ENCODE data around the gene INPP4B.
"Not testable (repeated sequence)": the region's sequence is repeated elsewhere in the genome, so short reads cannot be mapped to it uniquely, and the experiment has no call there.

INPP4B gene

DNA sequence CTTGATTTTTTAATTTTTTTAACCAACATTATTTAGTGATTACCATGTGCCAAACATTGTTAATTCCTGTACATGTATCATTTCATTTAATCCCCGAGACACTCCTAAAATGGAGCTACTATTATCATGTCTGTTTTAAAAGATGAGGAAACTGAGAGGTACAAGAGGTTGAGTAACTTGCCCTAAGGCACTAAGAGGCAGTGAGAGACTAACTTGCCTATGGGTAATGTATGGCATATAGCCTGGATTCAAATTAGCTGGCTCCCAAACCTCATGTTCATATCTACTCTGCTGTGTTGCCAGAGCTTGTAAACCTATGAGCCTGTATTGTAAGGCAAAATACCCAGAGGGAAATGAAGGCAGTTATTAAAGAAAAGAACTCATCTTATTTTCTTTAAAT is 766.1 kb downstream of the INPP4B start:
- Histone ChIP-seq H3K36me3 (ENCODE audit: control insufficient read depth, low read depth, low read length) (no peaks in the 10 kb centered on the region), H3K27ac (ENCODE audit: low read length) (no peak overlapping the region), H3K4me3 (ENCODE audit: low read length) (no peak overlapping the region), H3K4me1 (ENCODE audit: control insufficient read depth, low read depth, low read length) (no peaks in the 10 kb centered on the region), H3K9ac (ENCODE audit: low read length) (no peak overlapping the region), H3K9me3 (ENCODE audit: control insufficient read depth, low read depth, low read length) (no peaks in the 10 kb centered on the region), H3K27me3 (ENCODE audit: control insufficient read depth, insufficient read depth, low read length) (no peaks in the 10 kb centered on the region)

DNA sequence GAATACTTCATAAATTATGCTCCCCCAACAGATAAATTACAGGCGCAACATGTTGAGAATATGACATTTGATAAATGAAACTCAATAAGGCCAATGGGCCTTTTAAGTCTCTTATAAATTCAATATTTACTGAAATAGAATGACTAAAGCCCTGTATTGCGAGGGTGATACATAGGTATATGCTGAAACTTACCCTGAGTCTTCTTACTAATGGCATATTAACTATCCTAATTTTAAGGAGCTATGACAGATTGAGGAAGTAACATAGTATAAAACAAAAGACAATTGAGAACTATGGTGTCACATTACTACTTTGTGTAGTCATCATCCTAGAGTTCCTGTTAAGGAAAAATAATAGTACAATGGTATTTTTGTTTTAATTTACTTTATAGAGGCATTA is 769.1 kb downstream of the INPP4B start:
- no peak overlapping the region for H3K4me3 ChIP-seq (ENCODE audit: low read length)
- H3K27ac ChIP-seq (ENCODE audit: low read length): no peak overlapping the region
- H3K4me1 ChIP-seq (ENCODE audit: control insufficient read depth, low read depth, low read length): no peaks in the 10 kb centered on the region
- no peaks in the 10 kb centered on the region for H3K9me3 ChIP-seq (ENCODE audit: control insufficient read depth, low read depth, low read length)
- H3K27me3 ChIP-seq (ENCODE audit: control insufficient read depth, insufficient read depth, low read length): no peaks in the 10 kb centered on the region
- H3K36me3 ChIP-seq (ENCODE audit: control insufficient read depth, low read depth, low read length): no peaks in the 10 kb centered on the region
- no peak overlapping the region for H3K9ac ChIP-seq (ENCODE audit: low read length)

DNA sequence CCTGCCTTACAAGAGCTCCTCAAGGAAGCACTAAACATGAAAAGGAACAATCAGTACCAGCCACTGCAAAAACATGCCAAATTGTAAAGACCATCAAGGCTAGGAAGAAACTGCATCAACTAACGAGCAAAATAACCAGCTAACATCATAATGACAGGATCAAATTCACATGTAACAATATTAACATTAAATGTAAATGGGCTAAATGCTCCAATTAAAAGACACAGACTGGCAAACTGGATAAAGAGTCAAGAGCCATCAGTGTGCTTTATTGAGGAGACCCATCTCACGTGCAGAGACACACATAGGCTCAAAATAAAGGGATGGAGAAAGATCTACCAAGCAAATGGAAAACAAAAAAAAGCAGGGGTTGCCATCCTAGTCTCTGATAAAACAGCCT is 777.8 kb downstream of the INPP4B start:
- H3K4me3 ChIP-seq (ENCODE audit: low read length); H3K27me3 ChIP-seq (ENCODE audit: control insufficient read depth, insufficient read depth, low read length); H3K9me3 ChIP-seq (ENCODE audit: control insufficient read depth, low read depth, low read length); H3K9ac ChIP-seq (ENCODE audit: low read length); H3K4me1 ChIP-seq (ENCODE audit: control insufficient read depth, low read depth, low read length); H3K27ac ChIP-seq (ENCODE audit: low read length); H3K36me3 ChIP-seq (ENCODE audit: control insufficient read depth, low read depth, low read length): not testable (repeated sequence)

DNA sequence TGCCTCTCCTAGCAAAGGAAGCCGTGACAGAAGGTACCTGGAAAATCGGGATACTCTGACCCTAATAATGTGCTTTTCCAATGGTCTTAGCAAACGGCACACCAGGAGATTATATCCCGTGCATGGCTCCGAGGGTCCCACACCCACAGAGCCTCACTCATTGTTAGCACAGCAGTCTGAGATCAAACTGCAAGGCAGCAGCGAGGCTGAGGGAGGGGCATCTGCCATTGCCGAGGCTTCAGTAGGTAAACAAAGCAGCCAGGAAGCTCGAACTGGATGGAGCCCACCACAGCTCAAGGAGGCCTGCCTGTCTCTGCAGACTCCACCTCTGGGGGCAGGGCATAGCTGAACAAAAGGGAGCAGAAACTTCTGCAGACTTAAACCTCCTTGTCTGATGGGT is 779.5 kb downstream of the INPP4B start:
- H3K36me3 ChIP-seq (ENCODE audit: control insufficient read depth, low read depth, low read length); H3K9ac ChIP-seq (ENCODE audit: low read length); H3K27ac ChIP-seq (ENCODE audit: low read length); H3K4me3 ChIP-seq (ENCODE audit: low read length); H3K4me1 ChIP-seq (ENCODE audit: control insufficient read depth, low read depth, low read length); H3K27me3 ChIP-seq (ENCODE audit: control insufficient read depth, insufficient read depth, low read length); H3K9me3 ChIP-seq (ENCODE audit: control insufficient read depth, low read depth, low read length): not testable (repeated sequence)

- H3K4me1 ChIP-seq (ENCODE audit: control insufficient read depth, low read depth, low read length): no peaks in the 10 kb centered on the region
- H3K27me3 ChIP-seq (ENCODE audit: control insufficient read depth, insufficient read depth, low read length): no peaks in the 10 kb centered on the region
- no peak overlapping the region for H3K27ac ChIP-seq (ENCODE audit: low read length)
- H3K36me3 ChIP-seq (ENCODE audit: control insufficient read depth, low read depth, low read length): no peaks in the 10 kb centered on the region
- no peak overlapping the region for H3K4me3 ChIP-seq (ENCODE audit: low read length)
- peaks cover 8% of the 10 kb centered on the region for H3K9me3 ChIP-seq (ENCODE audit: control insufficient read depth, low read depth, low read length)
- H3K9ac ChIP-seq (ENCODE audit: low read length): no peak overlapping the region
These were observed 780.9 kb downstream of the INPP4B start for GRCh38 chr4:142065086-142065647.

GRCh38 chr4:142064181-142064580 is 781.9 kb downstream of the INPP4B start:
- Histone ChIP-seq H3K27ac (ENCODE audit: low read length) (no peak overlapping the region), H3K4me3 (ENCODE audit: low read length) (no peak overlapping the region), H3K36me3 (ENCODE audit: control insufficient read depth, low read depth, low read length) (no peaks in the 10 kb centered on the region), H3K9ac (ENCODE audit: low read length) (no peak overlapping the region), H3K9me3 (ENCODE audit: control insufficient read depth, low read depth, low read length) (peaks cover 8% of the 10 kb centered on the region), H3K4me1 (ENCODE audit: control insufficient read depth, low read depth, low read length) (no peaks in the 10 kb centered on the region), H3K27me3 (ENCODE audit: control insufficient read depth, insufficient read depth, low read length) (no peaks in the 10 kb centered on the region)

- Histone ChIP-seq H3K4me1 (ENCODE audit: control insufficient read depth, low read depth, low read length) (peaks cover 16% of the 10 kb centered on the region), H3K9ac (ENCODE audit: low read length) (no peak overlapping the region), H3K36me3 (ENCODE audit: control insufficient read depth, low read depth, low read length) (no peaks in the 10 kb centered on the region), H3K27me3 (ENCODE audit: control insufficient read depth, insufficient read depth, low read length) (no peaks in the 10 kb centered on the region), H3K9me3 (ENCODE audit: control insufficient read depth, low read depth, low read length) (no peaks in the 10 kb centered on the region), H3K4me3 (ENCODE audit: low read length) (no peak overlapping the region), H3K27ac (ENCODE audit: low read length) (no peak overlapping the region)
These were observed 800.1 kb downstream of the INPP4B start for GRCh38 chr4:142045996-142046395.

GRCh38 chr4:142044271-142044670 is 801.8 kb downstream of the INPP4B start:
- peaks cover 16% of the 10 kb centered on the region for H3K4me1 ChIP-seq (ENCODE audit: control insufficient read depth, low read depth, low read length)
- H3K36me3 ChIP-seq (ENCODE audit: control insufficient read depth, low read depth, low read length): no peaks in the 10 kb centered on the region
- no peaks in the 10 kb centered on the region for H3K9me3 ChIP-seq (ENCODE audit: control insufficient read depth, low read depth, low read length)
- H3K4me3 ChIP-seq (ENCODE audit: low read length): no peak overlapping the region
- no peak overlapping the region for H3K27ac ChIP-seq (ENCODE audit: low read length)
- no peaks in the 10 kb centered on the region for H3K27me3 ChIP-seq (ENCODE audit: control insufficient read depth, insufficient read depth, low read length)
- no peak overlapping the region for H3K9ac ChIP-seq (ENCODE audit: low read length)

DNA sequence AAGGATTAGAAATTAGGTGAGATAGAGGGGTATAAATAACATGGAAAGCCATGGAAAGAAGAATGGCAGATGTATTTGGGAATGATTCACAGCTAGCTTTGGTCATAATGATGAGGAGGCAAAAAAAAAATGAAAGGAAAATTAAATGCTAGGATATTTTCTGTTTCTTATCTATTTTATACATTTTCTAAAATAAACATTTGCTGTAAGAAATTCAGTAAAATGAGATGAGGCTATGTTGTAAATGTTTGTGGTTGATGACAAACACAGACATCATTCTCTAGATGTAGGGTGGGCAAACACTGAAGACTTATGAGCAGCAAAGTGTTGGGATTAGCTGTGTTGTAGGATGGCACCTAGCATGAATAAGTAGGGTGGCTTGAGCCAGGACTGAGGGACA is 802.6 kb downstream of the INPP4B start:
- H3K4me1 ChIP-seq (ENCODE audit: control insufficient read depth, low read depth, low read length): peaks cover 16% of the 10 kb centered on the region
- no peaks in the 10 kb centered on the region for H3K9me3 ChIP-seq (ENCODE audit: control insufficient read depth, low read depth, low read length)
- H3K36me3 ChIP-seq (ENCODE audit: control insufficient read depth, low read depth, low read length): no peaks in the 10 kb centered on the region
- no peaks in the 10 kb centered on the region for H3K27me3 ChIP-seq (ENCODE audit: control insufficient read depth, insufficient read depth, low read length)
- no peak overlapping the region for H3K9ac ChIP-seq (ENCODE audit: low read length)
- no peak overlapping the region for H3K27ac ChIP-seq (ENCODE audit: low read length)
- H3K4me3 ChIP-seq (ENCODE audit: low read length): no peak overlapping the region

DNA sequence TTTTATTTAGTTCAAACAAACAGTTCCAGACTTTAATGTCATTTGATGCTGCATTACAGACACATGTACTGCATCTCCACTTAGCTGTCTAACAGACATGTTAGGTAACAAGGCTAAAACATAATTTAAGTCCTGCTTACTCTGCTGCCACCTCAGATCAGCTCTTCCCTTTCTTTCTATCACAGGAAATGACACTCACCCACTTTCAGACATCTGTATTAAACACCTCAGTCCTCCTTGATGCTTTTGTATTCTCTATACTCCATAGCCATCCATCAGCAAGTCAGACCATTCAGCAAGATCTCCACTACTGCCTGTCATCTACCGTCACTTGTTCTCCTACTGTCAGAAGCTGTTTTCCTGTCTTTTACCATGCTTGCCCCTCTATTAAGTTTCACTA is 804.3 kb downstream of the INPP4B start:
- H3K27me3 ChIP-seq (ENCODE audit: control insufficient read depth, insufficient read depth, low read length): no peaks in the 10 kb centered on the region
- H3K4me1 ChIP-seq (ENCODE audit: control insufficient read depth, low read depth, low read length): peaks cover 16% of the 10 kb centered on the region
- H3K36me3 ChIP-seq (ENCODE audit: control insufficient read depth, low read depth, low read length): no peaks in the 10 kb centered on the region
- H3K9me3 ChIP-seq (ENCODE audit: control insufficient read depth, low read depth, low read length): no peaks in the 10 kb centered on the region
- no peak overlapping the region for H3K27ac ChIP-seq (ENCODE audit: low read length)
- no peak overlapping the region for H3K9ac ChIP-seq (ENCODE audit: low read length)
- no peak overlapping the region for H3K4me3 ChIP-seq (ENCODE audit: low read length)

DNA sequence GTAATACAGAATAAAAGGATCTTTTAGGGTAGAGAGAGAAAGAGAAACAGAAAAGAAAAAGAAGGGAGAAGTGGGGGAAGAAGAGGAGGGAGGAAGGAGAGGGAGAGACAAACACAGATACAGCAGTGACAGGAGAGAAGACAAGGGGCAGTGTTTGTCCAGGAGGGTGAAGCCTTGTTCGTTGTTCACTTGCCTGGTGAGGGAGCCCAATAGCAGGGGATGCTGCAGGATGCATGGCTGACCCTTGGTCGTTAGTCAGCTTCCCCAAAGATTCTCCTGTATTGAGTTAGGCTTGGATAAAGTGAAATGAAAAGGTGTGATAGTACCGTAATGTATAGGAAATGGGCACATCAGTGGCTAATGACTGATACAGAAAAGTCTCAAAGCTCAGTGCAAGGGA is 806.1 kb downstream of the INPP4B start:
- Histone ChIP-seq H3K9ac (ENCODE audit: low read length) (no peak overlapping the region), H3K27me3 (ENCODE audit: control insufficient read depth, insufficient read depth, low read length) (no peaks in the 10 kb centered on the region), H3K36me3 (ENCODE audit: control insufficient read depth, low read depth, low read length) (no peaks in the 10 kb centered on the region), H3K27ac (ENCODE audit: low read length) (no peak overlapping the region), H3K9me3 (ENCODE audit: control insufficient read depth, low read depth, low read length) (no peaks in the 10 kb centered on the region), H3K4me1 (ENCODE audit: control insufficient read depth, low read depth, low read length) (peaks cover 10% of the 10 kb centered on the region), H3K4me3 (ENCODE audit: low read length) (no peak overlapping the region)

DNA sequence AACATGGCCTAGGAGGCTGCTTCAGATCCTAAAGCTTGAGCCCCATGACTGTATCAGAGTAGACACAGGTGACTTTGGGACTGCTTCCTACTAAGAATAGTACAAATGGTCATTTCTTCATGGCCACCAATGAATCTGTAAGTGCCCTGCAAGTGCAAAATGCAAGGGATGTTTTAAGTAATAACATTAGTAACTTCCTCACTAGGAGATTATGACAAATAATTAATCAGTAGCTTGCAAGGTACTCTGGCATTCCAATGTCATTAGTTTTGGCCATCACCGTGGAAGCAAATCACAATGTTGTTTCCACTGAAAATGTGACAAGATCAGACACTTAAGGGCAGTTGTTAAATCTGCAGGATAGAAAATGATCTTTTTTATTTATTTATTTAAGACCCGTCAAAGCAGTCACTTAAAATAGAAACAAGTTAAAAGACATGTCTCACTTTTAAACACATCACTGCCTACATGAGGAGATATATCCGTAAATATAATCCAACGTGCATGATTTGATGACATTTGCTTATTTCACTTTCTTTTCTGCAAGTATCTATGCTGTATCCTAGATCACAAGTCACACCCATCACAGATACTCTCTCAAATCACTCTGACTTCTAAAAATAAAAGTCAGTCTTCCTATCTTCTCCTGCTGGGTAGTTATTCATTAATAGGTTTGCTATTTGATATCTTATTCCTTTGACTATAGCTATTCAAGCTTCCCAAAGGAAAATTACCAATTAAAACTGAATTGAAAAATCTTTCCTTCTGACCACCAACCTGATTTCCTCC is 809.1 kb downstream of the INPP4B start:
- no peaks in the 10 kb centered on the region for H3K27me3 ChIP-seq (ENCODE audit: control insufficient read depth, insufficient read depth, low read length)
- no peaks in the 10 kb centered on the region for H3K4me1 ChIP-seq (ENCODE audit: control insufficient read depth, low read depth, low read length)
- H3K36me3 ChIP-seq (ENCODE audit: control insufficient read depth, low read depth, low read length): no peaks in the 10 kb centered on the region
- H3K4me3 ChIP-seq (ENCODE audit: low read length): no peak overlapping the region
- no peak overlapping the region for H3K9ac ChIP-seq (ENCODE audit: low read length)
- H3K9me3 ChIP-seq (ENCODE audit: control insufficient read depth, low read depth, low read length): no peaks in the 10 kb centered on the region
- no peak overlapping the region for H3K27ac ChIP-seq (ENCODE audit: low read length)

Measured in iPS-18a (cell line).